Sigmoid colon (tissue), 7 donors: Measurements from ENCODE around the gene PTCD1. TPM values are rescaled to one million over a fixed set of nuclear protein-coding genes. Genes with fewer than 3 reads are reported as not detected.

Experiments used
- DNase-seq: peaks from one replicate; pipeline ENCODE4 v3.0.0-alpha.2; 2019
- H3K27ac ChIP-seq, 4 donors: fragments of 200-600 bp; sonication (generic); one replicate each; pipeline ENCODE4 v1.5.1; 2016 to 2019; ENCODE audit warnings: mild to moderate bottlenecking in 1 of 4
- H3K27me3 ChIP-seq, 3 donors: fragments of 200-600 bp; sonication (generic); one replicate each; pipeline ENCODE4 v1.5.1; 2019; ENCODE audit warnings: mild to moderate bottlenecking in 1 of 3
- H3K36me3 ChIP-seq, 4 donors: fragments of 200-600 bp; sonication (generic); one replicate each; pipeline ENCODE4 v1.5.1; 2016 to 2019
- H3K4me1 ChIP-seq, 4 donors: fragments of 200-600 bp; sonication (generic); one replicate each; pipeline ENCODE4 v1.5.1; 2017 to 2019
- H3K4me3 ChIP-seq, 4 donors: fragments of 200-600 bp; sonication (generic); one replicate each; pipeline ENCODE4 v1.5.1; 2017 to 2019; ENCODE audit warnings: mild to moderate bottlenecking in 2 of 4, moderate library complexity in 1 of 4
- H3K9me3 ChIP-seq, 4 donors: fragments of 200-600 bp in 3 of 4; sonication (generic) in 3 of 4; one replicate each; pipeline versions ENCODE4 v1.5.1 to v1.6.1; 2013 to 2019
- CTCF ChIP-seq, 4 experiments: fragments of 450-650 bp in 3 of 4; fragments of 200-600 bp in 1 of 4; IDR thresholded peaks; one replicate each; pipeline ENCODE4 v1.5.1; 2016 to 2019; ENCODE audit warnings: antibody characterized with exemption in 4 of 4, mild to moderate bottlenecking in 3 of 4, moderate library complexity in 2 of 4
- EP300 ChIP-seq, 4 donors: sonication (generic); formaldehyde crosslinking; IDR thresholded peaks; one replicate each; pipeline ENCODE4 v1.6.1; 2017; ENCODE audit warnings: antibody characterized with exemption in 4 of 4
- POLR2A ChIP-seq, 2 donors: fragments of 450-650 bp; IDR thresholded peaks; one replicate each; pipeline ENCODE4 v1.6.1; 2016; ENCODE audit warnings: antibody characterized with exemption in 2 of 2, mild to moderate bottlenecking in 2 of 2, moderate library complexity in 2 of 2
- POLR2AphosphoS5 ChIP-seq, 4 donors: sonication (generic); formaldehyde crosslinking; IDR thresholded peaks; one replicate each; pipeline ENCODE4 v1.6.1; 2017; ENCODE audit warnings: antibody characterized with exemption in 4 of 4
- WGBS, 2 donors: extraction: QIAGEN DNeasy Blood & Tissue Kit; methylation state at CpG; one replicate each; pipeline ENCODE4 v1.1.7; 2013; 5-methylcytosine and 5-hydroxymethylcytosine counted together
- intact Hi-C: fragments of 100-400 bp; cut with DNase I; formaldehyde crosslinking; loops from one replicate; pipeline ENCODE4 v1.15.1; 2023
- polyA plus RNA-seq, 3 donors: library from polyadenylated mRNA; stranded (reverse); fragments of 200-250 nt; gene quantifications; one replicate each; pipeline ENCODE4 v1.2.3, GENCODE V29; 2013
- total RNA-seq, 4 donors: library from RNA; depleted of rRNA; stranded (reverse); fragments of >200 nt; gene quantifications; one replicate each; pipeline ENCODE4 v1.1.0, GENCODE V29; 2016
- donor health status: healthy with polysubstance abuse.
- donor health status: Bipolar disorder and iron deficiency.
- donor health status: healthy.

The PTCD1 gene
- total and polyA plus RNA-seq, 7 donors, result 1.2 to 6.4 (median 5.3) TPM

GRCh38 chr7:99374111-99375064 is 64.2 kb downstream of the PTCD1 start, which contains the start of gene ARPC1B:
Gene ARPC1B, plus strand, starts transcription at chr7:99374730. Its CDS starts 10,985 bp downstream, at chr7:99385715.
- DNase-seq, result peak; percentile 87
- no peak for TF ChIP-seq EP300 (IDR thresholded peaks at IDR 0.05)
- TF ChIP-seq POLR2A (IDR thresholded peaks at IDR 0.05), result peak in 1 of 2 donors; percentile 29
- TF ChIP-seq CTCF (IDR thresholded peaks at IDR 0.05), result no peak
- peak; percentile 60 to 88 (median 76) for TF ChIP-seq POLR2AphosphoS5 (IDR thresholded peaks at IDR 0.05)
- no peaks in the 10 kb centered on the region for H3K27me3 ChIP-seq
- peak within 1 kb of the TSS; percentile 74 to 100 (median 80) for H3K4me3 ChIP-seq
- intact Hi-C loops, result loop anchor here (1.0 kb wide), 1 partner anchor 34 kb away; the partner anchor contains the start of genes BUD31 and PDAP1
- H3K4me1 ChIP-seq, result peaks cover 0 to 37% (median 28%) of the 10 kb centered on the region in 4 donors
- H3K36me3 ChIP-seq, result no peaks in the 10 kb centered on the region
- H3K9me3 ChIP-seq, result no peaks in the 10 kb centered on the region
- H3K27ac ChIP-seq, result peak within 1 kb of the TSS; percentile 82 to 89 (median 85)
- 1% methylated on average over 95 of the region's 95 CpGs for WGBS, 2 donors

GRCh38 chr7:99373091-99374066 is 65.2 kb downstream of the PTCD1 start:
- Histone ChIP-seq H3K27ac (peak overlapping the region; percentile 82 to 89 (median 85)), H3K9me3 (no peaks in the 10 kb centered on the region), H3K4me3 (peak overlapping the region in 3 of 4 donors; percentile 74 to 100 (median 82)), H3K27me3 (no peaks in the 10 kb centered on the region), H3K4me1 (peaks cover 0 to 31% (median 22%) of the 10 kb centered on the region in 4 donors), H3K36me3 (no peaks in the 10 kb centered on the region)
- peak; percentile 55 for DNase-seq
- no peak for TF ChIP-seq POLR2A (IDR thresholded peaks at IDR 0.05)
- TF ChIP-seq CTCF (IDR thresholded peaks at IDR 0.05), result no peak
- no peak for TF ChIP-seq POLR2AphosphoS5 (IDR thresholded peaks at IDR 0.05)
- no peak for TF ChIP-seq EP300 (IDR thresholded peaks at IDR 0.05)
- WGBS, 2 donors, result 73 to 87% methylated on average over 41 of the region's 41 CpGs
- intact Hi-C loops, result loop anchor here (1.0 kb wide), 1 partner anchor 35 kb away; the partner anchor contains the start of genes BUD31 and PDAP1

- H3K27ac ChIP-seq, result peak overlapping the region; percentile 51 to 89 (median 84)
- peak in 3 of 4 donors; percentile 32 to 62 (median 41) for TF ChIP-seq POLR2AphosphoS5 (IDR thresholded peaks at IDR 0.05)
- no peak for TF ChIP-seq EP300 (IDR thresholded peaks at IDR 0.05)
- 20 to 57% methylated on average over 21 of the region's 21 CpGs for WGBS, 2 donors
- no peaks in the 10 kb centered on the region for H3K27me3 ChIP-seq
- H3K9me3 ChIP-seq, result no peaks in the 10 kb centered on the region
- H3K36me3 ChIP-seq, result peaks cover 0 to 3% (median 0%) of the 10 kb centered on the region in 4 donors
- H3K4me1 ChIP-seq, result peaks cover 0 to 31% (median 22%) of the 10 kb centered on the region in 4 donors
- no peak overlapping the region for H3K4me3 ChIP-seq
- intact Hi-C loops, result no loop called here
- peak; percentile 71 for DNase-seq
Observed at GRCh38 chr7:99372275-99373090, 66.1 kb downstream of the PTCD1 start.

GRCh38 chr7:99371376-99371920 is 67.2 kb downstream of the PTCD1 start:
- 93 to 94% methylated on average over 11 of the region's 11 CpGs for WGBS, 2 donors
- peak overlapping the region in 3 of 4 donors; percentile 82 to 89 (median 86) for H3K27ac ChIP-seq
- DNase-seq, result peak; percentile 44
- H3K4me1 ChIP-seq, result peaks cover 0 to 31% (median 22%) of the 10 kb centered on the region in 4 donors
- H3K36me3 ChIP-seq, result peaks cover 0 to 13% (median 7%) of the 10 kb centered on the region in 4 donors
- no peak for TF ChIP-seq POLR2A (IDR thresholded peaks at IDR 0.05)
- no peak for TF ChIP-seq CTCF (IDR thresholded peaks at IDR 0.05)
- no peak for TF ChIP-seq POLR2AphosphoS5 (IDR thresholded peaks at IDR 0.05)
- no peak for TF ChIP-seq EP300 (IDR thresholded peaks at IDR 0.05)
- intact Hi-C loops, result no loop called here
- no peaks in the 10 kb centered on the region for H3K27me3 ChIP-seq
- no peak overlapping the region for H3K4me3 ChIP-seq
- H3K9me3 ChIP-seq, result no peaks in the 10 kb centered on the region
